ENCODE measurements around the gene RBM20.

RBM20 gene

GRCh38 chr10:110847374-110847773, 203.2 kb downstream of the RBM20 start:
- Histone ChIP-seq H3K9me3 (ENCODE audit: control extremely low read depth in 1 of 5, control insufficient read depth in 4 of 5, insufficient read depth in 2 of 5, low read depth in 1 of 5, low read length in 4 of 5) (no peaks in the 10 kb centered on the region), H3K27ac (ENCODE audit: insufficient read depth in 1 of 2, low read depth in 1 of 2, low read length in 2 of 2, poor library complexity in 1 of 2, severe bottlenecking in 2 of 2) (no peak overlapping the region), H3K4me1 (ENCODE audit: control extremely low read depth in 1 of 4, control insufficient read depth in 4 of 4, insufficient read depth in 4 of 4, low read length in 3 of 4) (peaks cover 15 to 44% (median 25%) of the 10 kb centered on the region in 4 experiments), H3K27me3 (replicated peaks in 2 of 5; ENCODE audit: control insufficient read depth in 4 of 5, insufficient read depth in 5 of 5, low read length in 4 of 5) (no peaks in the 10 kb centered on the region), H3K4me3 (ENCODE audit: control insufficient read depth in 1 of 7, extremely low read depth in 1 of 7, insufficient read depth in 4 of 7, low read depth in 2 of 7, low read length in 6 of 7) (no peak overlapping the region), H3K36me3 (ENCODE audit: control insufficient read depth in 4 of 4, insufficient read depth in 4 of 4, low read length in 3 of 4) (no peaks in the 10 kb centered on the region)
- WGBS (ENCODE audit: insufficient coverage) = 92% methylated on average over 5 of the region's 6 CpGs
- CTCF ChIA-PET = interaction anchor here (1.0 to 6.2 kb wide), 3 partner anchors 7 to 12 kb away, joined by 3 to 34 read pairs (median 3); no protein-coding TSS in a partner anchor
- POLR2A ChIA-PET = no interaction called here
- DNase-seq = no peak

- Histone ChIP-seq H3K4me3 (ENCODE audit: control insufficient read depth in 1 of 7, extremely low read depth in 1 of 7, insufficient read depth in 4 of 7, low read depth in 2 of 7, low read length in 6 of 7) (no peak overlapping the region), H3K9me3 (ENCODE audit: control extremely low read depth in 1 of 5, control insufficient read depth in 4 of 5, insufficient read depth in 2 of 5, low read depth in 1 of 5, low read length in 4 of 5) (no peaks in the 10 kb centered on the region), H3K27me3 (replicated peaks in 2 of 5; ENCODE audit: control insufficient read depth in 4 of 5, insufficient read depth in 5 of 5, low read length in 4 of 5) (no peaks in the 10 kb centered on the region), H3K36me3 (ENCODE audit: control insufficient read depth in 4 of 4, insufficient read depth in 4 of 4, low read length in 3 of 4) (no peaks in the 10 kb centered on the region), H3K27ac (ENCODE audit: insufficient read depth in 1 of 2, low read depth in 1 of 2, low read length in 2 of 2, poor library complexity in 1 of 2, severe bottlenecking in 2 of 2) (no peak overlapping the region), H3K4me1 (ENCODE audit: control extremely low read depth in 1 of 4, control insufficient read depth in 4 of 4, insufficient read depth in 4 of 4, low read length in 3 of 4) (peaks cover 12 to 39% (median 18%) of the 10 kb centered on the region in 4 experiments)
- WGBS (ENCODE audit: insufficient coverage) = 100% methylated on average over 1 of the region's 2 CpGs
- ChIA-PET CTCF (no interaction called here), POLR2A (no interaction called here)
- no peak for DNase-seq
Measured at GRCh38 chr10:110848106-110848505, 204.0 kb downstream of the RBM20 start.

- 100% methylated on average over 3 of the region's 3 CpGs for WGBS (ENCODE audit: insufficient coverage)
- H3K9me3 ChIP-seq (ENCODE audit: control extremely low read depth in 1 of 5, control insufficient read depth in 4 of 5, insufficient read depth in 2 of 5, low read depth in 1 of 5, low read length in 4 of 5) = no peaks in the 10 kb centered on the region
- no peaks in the 10 kb centered on the region for H3K27me3 ChIP-seq (replicated peaks in 2 of 5; ENCODE audit: control insufficient read depth in 4 of 5, insufficient read depth in 5 of 5, low read length in 4 of 5)
- H3K36me3 ChIP-seq (ENCODE audit: control insufficient read depth in 4 of 4, insufficient read depth in 4 of 4, low read length in 3 of 4) = no peaks in the 10 kb centered on the region
- CTCF ChIA-PET = interaction anchor here (0.8 to 1.5 kb wide), 2 partner anchors 13 to 15 kb away, joined by 4 read pairs; no protein-coding TSS in a partner anchor
- H3K27ac ChIP-seq (ENCODE audit: insufficient read depth in 1 of 2, low read depth in 1 of 2, low read length in 2 of 2, poor library complexity in 1 of 2, severe bottlenecking in 2 of 2) = no peak overlapping the region
- POLR2A ChIA-PET = no interaction called here
- H3K4me1 ChIP-seq (ENCODE audit: control extremely low read depth in 1 of 4, control insufficient read depth in 4 of 4, insufficient read depth in 4 of 4, low read length in 3 of 4) = peaks cover 8 to 28% (median 18%) of the 10 kb centered on the region in 4 experiments
- no peak overlapping the region for H3K4me3 ChIP-seq (ENCODE audit: control insufficient read depth in 1 of 7, extremely low read depth in 1 of 7, insufficient read depth in 4 of 7, low read depth in 2 of 7, low read length in 6 of 7)
- no peak for DNase-seq
Measured at GRCh38 chr10:110850099-110850498, 206.0 kb downstream of the RBM20 start.

GRCh38 chr10:110851020-110851612, 207.0 kb downstream of the RBM20 start:
- CTCF ChIA-PET = interaction anchor here (0.8 to 1.5 kb wide), 4 partner anchors 14 to 546 kb away, joined by 3 to 4 read pairs (median 4); partner anchors contain the start of gene SMNDC1
- H3K4me1 ChIP-seq (ENCODE audit: control extremely low read depth in 1 of 4, control insufficient read depth in 4 of 4, insufficient read depth in 4 of 4, low read length in 3 of 4) = peaks cover 8 to 28% (median 18%) of the 10 kb centered on the region in 4 experiments
- WGBS (ENCODE audit: insufficient coverage) = 14% methylated on average over 7 of the region's 8 CpGs
- no peaks in the 10 kb centered on the region for H3K9me3 ChIP-seq (ENCODE audit: control extremely low read depth in 1 of 5, control insufficient read depth in 4 of 5, insufficient read depth in 2 of 5, low read depth in 1 of 5, low read length in 4 of 5)
- H3K36me3 ChIP-seq (ENCODE audit: control insufficient read depth in 4 of 4, insufficient read depth in 4 of 4, low read length in 3 of 4) = no peaks in the 10 kb centered on the region
- H3K27me3 ChIP-seq (replicated peaks in 2 of 5; ENCODE audit: control insufficient read depth in 4 of 5, insufficient read depth in 5 of 5, low read length in 4 of 5) = no peaks in the 10 kb centered on the region
- peak overlapping the region in 4 of 7 experiments; percentile 7 to 31 (median 22) for H3K4me3 ChIP-seq (ENCODE audit: control insufficient read depth in 1 of 7, extremely low read depth in 1 of 7, insufficient read depth in 4 of 7, low read depth in 2 of 7, low read length in 6 of 7)
- peak in 2 of 3 donors; percentile 58 to 64 for DNase-seq
- POLR2A ChIA-PET = no interaction called here
- H3K27ac ChIP-seq (ENCODE audit: insufficient read depth in 1 of 2, low read depth in 1 of 2, low read length in 2 of 2, poor library complexity in 1 of 2, severe bottlenecking in 2 of 2) = no peak overlapping the region

- ChIA-PET CTCF (interaction anchor here (0.5 to 2.4 kb wide), 10 partner anchors 9 to 547 kb away, joined by 3 to 13 read pairs (median 3); partner anchors contain the start of genes PDCD4 and SMNDC1), POLR2A (no interaction called here)
- Histone ChIP-seq H3K36me3 (ENCODE audit: control insufficient read depth in 4 of 4, insufficient read depth in 4 of 4, low read length in 3 of 4) (no peaks in the 10 kb centered on the region), H3K27ac (ENCODE audit: insufficient read depth in 1 of 2, low read depth in 1 of 2, low read length in 2 of 2, poor library complexity in 1 of 2, severe bottlenecking in 2 of 2) (no peak overlapping the region), H3K4me1 (ENCODE audit: control extremely low read depth in 1 of 4, control insufficient read depth in 4 of 4, insufficient read depth in 4 of 4, low read length in 3 of 4) (peaks cover 8 to 30% (median 19%) of the 10 kb centered on the region in 4 experiments), H3K27me3 (replicated peaks in 2 of 5; ENCODE audit: control insufficient read depth in 4 of 5, insufficient read depth in 5 of 5, low read length in 4 of 5) (no peaks in the 10 kb centered on the region), H3K9me3 (ENCODE audit: control extremely low read depth in 1 of 5, control insufficient read depth in 4 of 5, insufficient read depth in 2 of 5, low read depth in 1 of 5, low read length in 4 of 5) (no peaks in the 10 kb centered on the region), H3K4me3 (ENCODE audit: control insufficient read depth in 1 of 7, extremely low read depth in 1 of 7, insufficient read depth in 4 of 7, low read depth in 2 of 7, low read length in 6 of 7) (no peak overlapping the region)
- no peak for DNase-seq
- WGBS (ENCODE audit: insufficient coverage) = 83% methylated on average over 6 of the region's 7 CpGs
Measured at GRCh38 chr10:110852255-110852896, 208.2 kb downstream of the RBM20 start.

GRCh38 chr10:110852947-110853346, 208.8 kb downstream of the RBM20 start:
- Histone ChIP-seq H3K4me1 (ENCODE audit: control extremely low read depth in 1 of 4, control insufficient read depth in 4 of 4, insufficient read depth in 4 of 4, low read length in 3 of 4) (peaks cover 8 to 35% (median 22%) of the 10 kb centered on the region in 4 experiments), H3K4me3 (ENCODE audit: control insufficient read depth in 1 of 7, extremely low read depth in 1 of 7, insufficient read depth in 4 of 7, low read depth in 2 of 7, low read length in 6 of 7) (no peak overlapping the region), H3K27me3 (replicated peaks in 2 of 5; ENCODE audit: control insufficient read depth in 4 of 5, insufficient read depth in 5 of 5, low read length in 4 of 5) (no peaks in the 10 kb centered on the region), H3K36me3 (ENCODE audit: control insufficient read depth in 4 of 4, insufficient read depth in 4 of 4, low read length in 3 of 4) (no peaks in the 10 kb centered on the region), H3K27ac (ENCODE audit: insufficient read depth in 1 of 2, low read depth in 1 of 2, low read length in 2 of 2, poor library complexity in 1 of 2, severe bottlenecking in 2 of 2) (no peak overlapping the region), H3K9me3 (ENCODE audit: control extremely low read depth in 1 of 5, control insufficient read depth in 4 of 5, insufficient read depth in 2 of 5, low read depth in 1 of 5, low read length in 4 of 5) (no peaks in the 10 kb centered on the region)
- WGBS (ENCODE audit: insufficient coverage) = 100% methylated on average over 3 of the region's 4 CpGs
- no peak for DNase-seq
- POLR2A ChIA-PET = no interaction called here
- CTCF ChIA-PET = interaction anchor here (0.5 to 2.4 kb wide), 9 partner anchors 10 to 394 kb away, joined by 3 to 13 read pairs (median 3); partner anchors contain the start of gene PDCD4
